H1 (cell line): ENCODE results near the gene FBN3. TPM values are rescaled to one million over a fixed set of nuclear protein-coding genes. Genes with fewer than 3 reads are reported as not detected.

Experiments
- CTCF ChIA-PET: fragments of 300-600 bp; sonication (Branson Sonifier 250); formaldehyde crosslinking; loops from one replicate; lab custom pipeline; 2021; ENCODE audit not compliant: partially characterized antibody; lab: Charles Lee
- POLR2A ChIA-PET: fragments of 300-600 bp; sonication (Branson Sonifier 250); formaldehyde crosslinking; loops from one replicate; lab custom pipeline; 2021; ENCODE audit warnings: inconsistent platforms; ENCODE audit not compliant: partially characterized antibody; lab: Charles Lee
- DNase-seq, 2 experiments: peaks; one replicate each; pipeline versions ENCODE4 v3.0.0 to v3.0.0-alpha.2; 2010 to 2022; ENCODE audit warnings: low spot score in 2 of 2, low read depth in 1 of 2, mixed read lengths in 1 of 2
- FAIRE-seq: peaks from 2 replicates; lab custom pipeline; 2011; peaks lifted over from hg19 to GRCh38; lab: Jason Lieb, UNC
- H2AFZ ChIP-seq: 2 replicates; pipeline ENCODE4 v1.8.1; 2012; ENCODE audit warnings: low read length, inconsistent platforms
- H2AK5ac ChIP-seq: 2 replicates; pipeline ENCODE4 v1.6.1; 2013; ENCODE audit warnings: low read depth, low read length
- H2BK120ac ChIP-seq: replicated peaks from 2 replicates; pipeline ENCODE3; 2013; ENCODE audit warnings: low read depth, low read length, inconsistent platforms
- H2BK12ac ChIP-seq: 2 replicates; pipeline ENCODE4 v1.6.1; 2013; ENCODE audit warnings: low read depth, low read length
- H2BK15ac ChIP-seq: 2 replicates; pipeline ENCODE4 v1.6.1; 2013; ENCODE audit warnings: low read length
- H2BK20ac ChIP-seq: 2 replicates; pipeline ENCODE4 v1.6.1; 2013; ENCODE audit warnings: low read length
- H2BK5ac ChIP-seq: 2 replicates; pipeline ENCODE4 v1.6.1; 2013; ENCODE audit warnings: low read depth, low read length
- H3K14ac ChIP-seq: 2 replicates; pipeline ENCODE4 v1.6.1; 2013; ENCODE audit warnings: inconsistent platforms; ENCODE audit not compliant: insufficient read length
- H3K18ac ChIP-seq: 2 replicates; pipeline ENCODE4 v1.6.1; 2013; ENCODE audit warnings: low read length; ENCODE audit errors: extremely low read depth
- H3K23ac ChIP-seq: 2 replicates; pipeline ENCODE4 v1.6.1; 2013; ENCODE audit warnings: inconsistent platforms; ENCODE audit not compliant: insufficient read length
- H3K23me2 ChIP-seq: 2 replicates; pipeline ENCODE4 v1.6.1; 2013; ENCODE audit warnings: low read depth, low read length
- H3K27ac ChIP-seq: 2 replicates; pipeline ENCODE4 v1.6.1; 2011; ENCODE audit warnings: low read depth, low read length, inconsistent platforms
- H3K27me3 ChIP-seq, 4 experiments: replicated peaks in 1 of 4; 1 replicate in 1 of 4; 2 replicates in 3 of 4; pipeline versions ENCODE4 v1.6.1 to v1.8.1; 2011 to 2013; ENCODE audit warnings: low read length in 3 of 4, mild to moderate bottlenecking in 3 of 4, inconsistent platforms in 2 of 4, mixed read lengths in 2 of 4, moderate library complexity in 1 of 4; ENCODE audit not compliant: control insufficient read depth in 3 of 4, insufficient read depth in 3 of 4; ENCODE audit errors: extremely low read depth in 1 of 4
- H3K36me3 ChIP-seq, 4 experiments: 2 replicates each; pipeline versions ENCODE4 v1.6.1 to v1.8.1; 2011 to 2013; ENCODE audit warnings: mild to moderate bottlenecking in 4 of 4, low read length in 3 of 4, moderate library complexity in 2 of 4, control low read depth in 1 of 4, inconsistent platforms in 1 of 4; ENCODE audit not compliant: insufficient read depth in 4 of 4, control insufficient read depth in 2 of 4
- H3K4ac ChIP-seq: replicated peaks from 2 replicates; pipeline ENCODE3; 2013; ENCODE audit warnings: low read length, low read depth, mixed read lengths, inconsistent platforms; ENCODE audit not compliant: insufficient read length
- H3K4me1 ChIP-seq, 4 experiments: replicated peaks in 1 of 4; 1 replicate in 1 of 4; 2 replicates in 3 of 4; pipeline versions ENCODE4 v1.6.1 to v1.8.1; 2011 to 2013; ENCODE audit warnings: low read length in 3 of 4, inconsistent platforms in 2 of 4, mixed read lengths in 1 of 4; ENCODE audit not compliant: insufficient read depth in 4 of 4, control insufficient read depth in 3 of 4
- H3K4me2 ChIP-seq, 2 experiments: 2 replicates each; pipeline versions ENCODE4 v1.6.1 to v1.8.1; 2011 to 2013; ENCODE audit warnings: low read depth in 2 of 2, low read length in 2 of 2, control low read depth in 1 of 2, inconsistent platforms in 1 of 2, mild to moderate bottlenecking in 1 of 2; ENCODE audit not compliant: insufficient read depth in 1 of 2
- H3K4me3 ChIP-seq, 4 experiments: fragments of 200-600, 300-600 bp in 1 of 4; sonication (generic), shearing (Covaris generic), sonication (Bioruptor Twin) in 1 of 4; 2 replicates each; pipeline versions ENCODE4 v1.5.1 to v1.8.1; 2011 to 2016; ENCODE audit warnings: low read length in 4 of 4, low read depth in 3 of 4, control low read depth in 2 of 4, inconsistent platforms in 2 of 4, mild to moderate bottlenecking in 2 of 4, mixed read lengths in 1 of 4, moderate library complexity in 1 of 4; ENCODE audit not compliant: insufficient read depth in 2 of 4; ENCODE audit errors: extremely low read depth in 1 of 4
- H3K56ac ChIP-seq: replicated peaks from 2 replicates; pipeline ENCODE3; 2013; ENCODE audit warnings: low read depth, mild to moderate bottlenecking, mixed read lengths, low read length, inconsistent platforms; ENCODE audit not compliant: insufficient read length
- H3K79me1 ChIP-seq: 2 replicates; pipeline ENCODE4 v1.6.1; 2013; ENCODE audit warnings: low read depth, low read length, control low read depth
- H3K79me2 ChIP-seq, 2 experiments: 2 replicates each; pipeline versions ENCODE4 v1.6.1 to v1.8.1; 2012 to 2013; ENCODE audit warnings: low read length in 2 of 2, mild to moderate bottlenecking in 2 of 2, inconsistent platforms in 1 of 2; ENCODE audit not compliant: insufficient read depth in 2 of 2, control insufficient read depth in 1 of 2
- H3K9ac ChIP-seq, 4 experiments: replicated peaks in 1 of 4; 1 replicate in 1 of 4; 2 replicates in 3 of 4; pipeline versions ENCODE4 v1.6.1 to v1.8.1; 2011 to 2013; ENCODE audit warnings: low read depth in 3 of 4, low read length in 3 of 4, control low read depth in 2 of 4, mild to moderate bottlenecking in 2 of 4, moderate library complexity in 2 of 4, inconsistent platforms in 1 of 4; ENCODE audit errors: extremely low read depth in 1 of 4
- H3K9me3 ChIP-seq, 2 experiments: 2 replicates each; pipeline versions ENCODE4 v1.6.1 to v1.8.1; 2012 to 2013; ENCODE audit warnings: mild to moderate bottlenecking in 2 of 2, moderate library complexity in 2 of 2, control low read depth in 1 of 2, inconsistent platforms in 1 of 2, low read depth in 1 of 2, low read length in 1 of 2, mixed read lengths in 1 of 2; ENCODE audit not compliant: insufficient read depth in 2 of 2
- H4K20me1 ChIP-seq, 2 experiments: replicated peaks in 1 of 2; 2 replicates each; pipeline versions ENCODE3 to v1.8.1; 2011 to 2013; ENCODE audit warnings: inconsistent platforms in 2 of 2, low read length in 2 of 2, mild to moderate bottlenecking in 1 of 2; ENCODE audit not compliant: insufficient read depth in 2 of 2, control insufficient read depth in 1 of 2
- H4K5ac ChIP-seq: 2 replicates; pipeline ENCODE4 v1.6.1; 2013; ENCODE audit warnings: low read length, low read depth, mixed read lengths, inconsistent platforms; ENCODE audit not compliant: insufficient read length
- H4K8ac ChIP-seq: 2 replicates; pipeline ENCODE4 v1.8.0; 2013; ENCODE audit warnings: mild to moderate bottlenecking, moderate library complexity, low read length, inconsistent platforms; ENCODE audit not compliant: insufficient read depth; ENCODE audit errors: extremely low read depth
- H4K91ac ChIP-seq: replicated peaks from 2 replicates; pipeline ENCODE3; 2013; ENCODE audit warnings: low read length, mixed read lengths, inconsistent platforms; ENCODE audit not compliant: insufficient read length
- BACH1 ChIP-seq: IDR thresholded peaks from 2 replicates; pipeline ENCODE4 v1.6.1; 2012; ENCODE audit warnings: low read length, improper control_type of control experiment
- CEBPB ChIP-seq: IDR thresholded peaks from 2 replicates; pipeline ENCODE4 v1.6.1; 2012; ENCODE audit warnings: low read depth, low read length
- FOSL1 ChIP-seq: IDR thresholded peaks from 2 replicates; pipeline ENCODE4 v1.6.1; 2011; ENCODE audit warnings: mild to moderate bottlenecking, low read depth, low read length, moderate library complexity; ENCODE audit not compliant: insufficient read depth
- HDAC6 ChIP-seq: IDR thresholded peaks from one replicate; pipeline ENCODE4 v1.7.1; 2012; ENCODE audit warnings: low read depth, mild to moderate bottlenecking, inconsistent platforms, low read length, moderate library complexity
- RNF2 ChIP-seq: fragments of 200-900, 300-1000 bp; sonication (generic); IDR thresholded peaks from 2 replicates; pipeline ENCODE4 v1.7.1; 2016; ENCODE audit warnings: borderline replicate concordance, low read depth, mild to moderate bottlenecking, antibody characterized with exemption, low read length; ENCODE audit not compliant: poor library complexity, severe bottlenecking; ENCODE audit errors: missing control alignments
- TEAD4 ChIP-seq: IDR thresholded peaks from 2 replicates; pipeline ENCODE4 v1.6.1; 2012; ENCODE audit warnings: low read depth, low read length, inconsistent platforms, mixed read lengths
- WGBS, 2 experiments: shearing (Covaris generic) in 1 of 2; methylation state at CpG; one replicate each; pipeline versions ENCODE4 v1.1.6 to v1.1.7; 2013 to 2015; ENCODE audit warnings: low lambda C conversion rate in 2 of 2, mixed read lengths in 2 of 2, inconsistent platforms in 1 of 2, low coverage in 1 of 2, missing lambda C conversion rate in 1 of 2; ENCODE audit not compliant: insufficient replicate concordance in 2 of 2, insufficient coverage in 1 of 2, insufficient read length in 1 of 2; ENCODE audit errors: extremely low coverage in 1 of 2, missing lambda C conversion rate in 1 of 2; 5-methylcytosine and 5-hydroxymethylcytosine counted together
- polyA plus RNA-seq, 7 experiments: library from polyadenylated mRNA; depleted of rRNA in 3 of 7; stranded (reverse) in 5 of 7; unstranded in 2 of 7; fragments of >200 nt in 5 of 7; fragments of 200-250 nt in 2 of 7; gene quantifications; 1 replicate in 5 of 7; 2 replicates in 1 of 7; 4 replicates in 1 of 7; pipeline versions ENCODE4 v1.2.1 to v1.2.3, GENCODE V29; 2011 to 2013; ENCODE audit warnings: missing spikeins in 2 of 7, mixed read lengths in 2 of 7
- total RNA-seq: library from RNA; stranded (reverse); fragmentation: NEBNext Ultra II Directional; extraction: Animal tissue kit (Norgen Biotek cat#: 25700); gene quantifications from 2 replicates; pipeline ENCODE4 v1.2.1, GENCODE V29; 2021

The FBN3 gene
- total and polyA plus RNA-seq, 2 of the 8 experiments (the other 6 are each of a cell fraction or from before 2014, with no cell fraction given), result 37.1 to 38.7 TPM

DNA sequence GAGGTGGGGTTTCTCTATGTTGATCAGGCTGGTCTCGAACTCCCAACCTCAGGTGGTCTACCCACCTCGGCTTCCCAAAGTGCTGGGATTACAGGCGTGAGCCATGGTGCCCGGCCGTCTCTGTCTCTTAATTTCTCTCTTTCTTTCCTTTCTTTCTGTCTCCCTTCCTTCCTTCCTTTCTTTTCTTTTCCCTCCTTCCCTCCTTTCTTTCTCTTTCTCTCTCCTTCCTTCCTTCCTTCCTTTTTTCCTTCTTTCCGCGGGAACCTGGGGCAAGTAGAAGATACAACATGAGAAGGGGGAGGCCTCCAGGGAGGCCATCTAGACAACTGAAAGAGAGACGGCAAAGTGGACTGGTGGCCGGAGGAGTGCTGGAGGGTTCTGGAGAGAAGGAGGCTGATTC is 128.7 kb downstream of the FBN3 start:
- no peak overlapping the region for H3K4me2 ChIP-seq
- no peak overlapping the region for H3K9ac ChIP-seq
- no peak overlapping the region for H2BK5ac ChIP-seq
- no peaks in the 10 kb centered on the region for H3K23me2 ChIP-seq
- TF ChIP-seq CEBPB, result no peak
- TF ChIP-seq HDAC6, result no peak
- no peak for TF ChIP-seq RNF2
- no peak for TF ChIP-seq BACH1
- TF ChIP-seq FOSL1, result no peak
- no peak for TF ChIP-seq TEAD4
- H3K36me3 ChIP-seq, result no peaks in the 10 kb centered on the region
- no peak for DNase-seq
- H4K20me1 ChIP-seq, result no peaks in the 10 kb centered on the region
- H3K79me2 ChIP-seq, result no peaks in the 10 kb centered on the region
- H3K14ac ChIP-seq, result no peak overlapping the region
- ChIA-PET CTCF (interaction anchor here (2.9 kb wide), 1 partner anchor 49 kb away, joined by 14 read pairs; no protein-coding TSS in a partner anchor), POLR2A (interaction anchor here (1.7 kb wide), 1 partner anchor 120 kb away, joined by 3 read pairs; no protein-coding TSS in a partner anchor)
- H4K91ac ChIP-seq, result no peak overlapping the region
- H3K27me3 ChIP-seq, result no peaks in the 10 kb centered on the region
- no peak overlapping the region for H4K5ac ChIP-seq
- H3K79me1 ChIP-seq, result no peaks in the 10 kb centered on the region
- WGBS, 2 experiments, result 79% methylated on average over 7 of the region's 9 CpGs; no CpG with 5 or more reads in 1 of the 2 experiments
- FAIRE-seq, result no peak
- no peaks in the 10 kb centered on the region for H3K4me1 ChIP-seq
- H3K27ac ChIP-seq, result no peak overlapping the region
- no peak overlapping the region for H2AK5ac ChIP-seq
- no peak overlapping the region for H3K18ac ChIP-seq
- no peak overlapping the region for H2BK20ac ChIP-seq
- no peak overlapping the region for H2BK15ac ChIP-seq
- H2BK120ac ChIP-seq, result no peak overlapping the region
- no peak overlapping the region for H3K4ac ChIP-seq
- no peak overlapping the region for H2BK12ac ChIP-seq
- no peak overlapping the region for H2AFZ ChIP-seq
- no peak overlapping the region for H3K4me3 ChIP-seq
- no peak overlapping the region for H4K8ac ChIP-seq
- H3K23ac ChIP-seq, result no peak overlapping the region
- no peaks in the 10 kb centered on the region for H3K9me3 ChIP-seq
- no peak overlapping the region for H3K56ac ChIP-seq
